ENCODE results near the gene DHX34.
"Not testable (repeated sequence)": the region's sequence is repeated elsewhere in the genome, so short reads cannot be mapped to it uniquely, and the experiment has no call there.

Gene DHX34

DNA sequence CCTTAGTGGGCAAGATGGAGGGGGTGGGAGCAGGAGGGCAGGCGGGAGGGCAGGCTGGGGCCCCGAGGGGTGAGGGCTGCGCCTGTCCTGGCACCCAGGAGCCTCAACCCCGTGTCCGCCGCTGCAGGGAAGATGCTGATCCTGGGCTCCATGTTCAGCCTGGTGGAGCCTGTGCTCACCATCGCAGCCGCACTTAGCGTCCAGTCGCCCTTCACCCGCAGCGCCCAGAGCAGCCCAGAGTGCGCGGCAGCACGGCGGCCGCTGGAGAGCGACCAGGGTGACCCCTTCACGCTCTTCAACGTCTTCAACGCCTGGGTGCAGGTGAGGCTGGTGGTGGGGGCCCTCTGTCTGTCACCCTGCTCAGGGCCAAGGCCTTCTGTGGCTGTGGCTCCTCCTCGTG, 23.5 kb downstream of the DHX34 start:
- FAIRE-seq = no peak

GRCh38 chr19:47373246-47374240, 24.4 kb downstream of the DHX34 start:
- FAIRE-seq = no peak

DNA sequence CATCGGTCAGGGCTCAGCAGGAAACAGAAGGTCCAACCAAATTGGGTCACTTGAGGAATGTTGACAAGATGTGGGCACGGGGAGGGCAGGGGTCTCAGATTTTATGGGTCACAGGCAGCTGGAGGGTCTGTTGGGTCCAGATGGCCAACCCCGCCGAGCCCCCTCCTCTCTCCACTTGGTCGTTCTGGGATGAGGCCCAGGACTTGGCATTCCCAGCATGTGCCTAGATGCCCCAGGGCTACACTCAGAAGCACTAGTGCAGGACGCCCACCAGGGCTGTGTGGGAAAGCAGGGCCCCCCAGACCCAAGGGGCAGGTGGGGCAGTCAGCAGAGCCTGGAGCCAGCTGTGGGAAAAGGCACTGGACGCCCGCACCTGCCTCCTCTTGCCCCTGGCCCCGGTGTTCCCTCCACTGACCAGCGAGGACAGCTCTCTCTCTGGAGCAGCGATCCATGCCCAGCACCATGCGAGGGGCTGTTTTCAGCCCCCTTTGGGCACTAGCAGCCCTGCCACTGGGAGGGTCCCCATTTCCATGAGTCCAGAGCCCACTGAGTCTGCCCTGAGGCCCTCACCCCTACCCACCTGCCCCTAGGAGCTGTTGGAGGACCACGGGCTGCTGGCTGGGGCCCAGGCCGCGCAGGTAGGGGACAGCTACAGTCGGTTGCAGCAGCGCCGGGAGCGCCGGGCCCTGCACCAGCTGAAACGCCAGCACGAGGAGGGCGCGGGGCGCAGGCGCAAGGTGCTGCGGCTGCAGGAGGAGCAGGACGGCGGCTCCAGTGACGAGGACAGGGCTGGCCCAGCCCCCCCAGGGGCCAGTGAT, 26.0 kb downstream of the DHX34 start:
- FAIRE-seq = no peak

DNA sequence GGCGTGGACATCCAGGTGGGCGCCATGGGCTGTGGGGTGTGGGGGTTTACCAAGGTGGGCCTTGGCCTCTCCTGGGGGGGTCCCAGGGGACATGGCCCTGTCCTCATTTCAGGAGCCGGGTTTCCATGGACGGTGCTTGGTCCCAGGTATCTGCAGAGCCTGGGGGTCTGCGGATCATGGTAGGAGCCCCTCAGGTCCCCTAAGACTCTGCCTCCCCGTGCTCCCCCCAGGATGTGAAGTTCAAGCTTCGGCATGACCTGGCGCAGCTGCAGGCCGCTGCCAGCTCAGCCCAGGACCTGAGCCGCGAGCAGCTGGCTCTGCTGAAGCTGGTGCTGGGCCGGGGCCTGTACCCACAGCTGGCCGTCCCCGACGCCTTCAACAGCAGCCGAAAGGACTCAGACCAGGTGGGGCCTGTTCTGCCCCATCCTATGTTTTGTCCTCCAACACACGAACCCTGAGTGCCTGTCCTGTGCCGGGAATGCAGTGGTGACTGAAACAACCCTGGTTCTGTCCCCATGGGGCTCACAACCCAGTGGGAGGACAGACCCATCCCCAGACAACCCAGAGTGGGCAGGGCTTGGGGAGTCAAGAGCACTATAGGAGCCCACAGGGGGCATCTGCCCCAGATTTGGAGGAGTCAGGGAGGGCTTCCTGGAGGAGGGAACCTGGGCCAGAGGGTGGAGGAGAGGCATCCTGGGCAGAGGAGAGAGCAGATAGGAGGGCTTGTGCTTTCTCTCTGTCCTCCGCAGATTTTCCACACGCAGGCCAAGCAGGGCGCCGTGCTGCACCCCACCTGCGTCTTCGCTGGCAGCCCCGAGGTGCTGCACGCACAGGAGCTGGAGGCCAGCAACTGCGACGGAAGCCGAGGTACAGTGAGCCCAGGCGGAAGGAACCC, 26.8 kb downstream of the DHX34 start:
- no peak for FAIRE-seq

GRCh38 chr19:47376589-47377144, 27.6 kb downstream of the DHX34 start:
- no peak for FAIRE-seq

- no peak for FAIRE-seq
Measured at GRCh38 chr19:47377208-47377701, 28.1 kb downstream of the DHX34 start.

DNA sequence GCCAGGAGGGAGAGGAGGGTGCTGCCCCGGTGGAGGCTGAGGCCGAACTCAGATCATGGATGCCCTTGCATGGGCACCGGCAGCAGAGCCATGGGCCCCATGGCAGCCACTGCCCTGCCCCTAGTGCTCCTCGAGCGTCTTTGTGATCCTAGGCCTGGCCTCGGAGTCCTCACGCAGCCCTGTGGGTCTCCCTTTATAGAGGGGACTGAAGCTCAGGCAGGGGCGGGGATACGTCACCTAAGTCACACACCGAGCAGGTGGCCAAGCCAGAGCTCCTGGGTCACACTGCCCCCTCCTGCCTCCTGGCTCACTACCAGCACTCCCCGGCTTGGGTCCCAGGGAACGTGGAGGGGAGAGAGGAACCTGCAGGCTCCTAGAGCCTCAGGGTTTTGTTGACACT, 28.7 kb downstream of the DHX34 start:
- FAIRE-seq = no peak

DNA sequence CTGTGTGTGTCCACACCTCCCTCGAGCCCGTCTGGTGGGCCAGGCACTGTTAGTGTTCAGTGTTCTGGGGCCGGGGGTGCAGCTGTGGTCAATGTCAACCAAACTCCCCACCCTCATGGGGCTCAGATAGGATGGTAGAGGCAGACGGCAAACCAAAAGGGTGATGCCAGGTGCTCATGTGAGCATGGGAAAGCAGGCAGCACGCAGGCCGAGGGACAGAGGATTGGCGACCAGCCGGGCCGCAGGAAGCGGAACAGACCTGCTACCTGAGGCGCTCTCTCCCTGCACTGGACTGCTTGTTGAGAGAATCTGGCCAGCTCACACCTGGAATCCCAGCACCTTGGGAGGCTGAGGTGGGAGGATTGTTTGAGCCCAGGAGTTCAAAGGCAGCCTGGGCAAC, 29.1 kb downstream of the DHX34 start:
- no peak for FAIRE-seq

GRCh38 chr19:47379381-47379938, 30.3 kb downstream of the DHX34 start:
- FAIRE-seq = no peak

DNA sequence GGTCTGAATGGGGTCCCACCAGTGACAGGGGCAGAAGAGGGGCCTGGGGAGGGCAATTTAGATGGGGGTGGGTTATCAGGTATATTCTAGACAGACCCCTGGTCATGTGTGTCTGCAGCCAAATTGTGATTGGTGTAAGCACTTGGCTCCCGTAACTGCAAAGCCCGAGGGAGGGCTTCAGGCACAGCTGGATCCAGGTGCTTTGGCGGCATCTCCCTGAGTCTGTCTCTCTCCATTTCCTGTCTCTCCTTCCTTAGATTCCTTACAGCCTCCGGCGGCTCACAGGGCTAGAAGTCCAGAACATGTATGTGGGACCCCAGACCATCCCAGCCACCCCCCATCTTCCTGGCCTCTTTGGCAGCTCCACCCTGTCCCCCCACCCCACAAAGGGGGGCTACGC, 31.4 kb downstream of the DHX34 start:
- FAIRE-seq = no peak

GRCh38 chr19:47381121-47381520, 32.0 kb downstream of the DHX34 start:
- no peak for FAIRE-seq

DNA sequence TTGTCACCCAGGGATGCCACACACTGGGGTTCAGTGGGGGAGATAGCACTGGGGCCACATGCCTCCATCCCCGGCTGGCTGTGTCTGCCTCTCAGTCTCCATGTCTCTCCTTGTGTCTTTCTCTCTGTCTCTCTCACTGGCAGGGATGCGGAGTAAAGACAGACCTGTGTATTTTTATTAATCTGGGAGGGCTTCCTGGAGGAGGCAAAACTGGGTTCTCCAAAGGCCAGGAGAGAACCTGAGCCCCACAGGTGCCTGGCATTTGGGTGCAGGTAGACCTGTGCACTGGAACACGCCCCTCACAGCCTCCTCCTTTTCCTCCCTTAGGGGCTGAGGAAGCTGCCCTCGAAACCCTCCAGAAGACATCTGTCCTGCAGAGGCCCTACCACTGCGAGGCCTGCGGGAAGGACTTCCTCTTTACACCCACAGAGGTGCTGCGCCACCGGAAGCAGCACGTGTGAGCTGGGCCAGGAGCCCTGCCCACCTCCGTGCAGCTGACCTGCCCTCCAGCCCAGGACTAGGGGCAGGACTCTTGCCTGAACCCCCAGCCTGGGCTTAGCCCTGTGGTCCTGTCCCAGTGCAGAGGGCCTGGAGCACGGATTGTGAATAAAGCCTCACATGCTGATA, 32.7 kb downstream of the DHX34 start:
- FAIRE-seq = no peak

GRCh38 chr19:47383890-47384289, 34.8 kb downstream of the DHX34 start:
- FAIRE-seq = not testable (repeated sequence)

- not testable (repeated sequence) for FAIRE-seq
Measured at GRCh38 chr19:47384533-47384932, 35.4 kb downstream of the DHX34 start.

DNA sequence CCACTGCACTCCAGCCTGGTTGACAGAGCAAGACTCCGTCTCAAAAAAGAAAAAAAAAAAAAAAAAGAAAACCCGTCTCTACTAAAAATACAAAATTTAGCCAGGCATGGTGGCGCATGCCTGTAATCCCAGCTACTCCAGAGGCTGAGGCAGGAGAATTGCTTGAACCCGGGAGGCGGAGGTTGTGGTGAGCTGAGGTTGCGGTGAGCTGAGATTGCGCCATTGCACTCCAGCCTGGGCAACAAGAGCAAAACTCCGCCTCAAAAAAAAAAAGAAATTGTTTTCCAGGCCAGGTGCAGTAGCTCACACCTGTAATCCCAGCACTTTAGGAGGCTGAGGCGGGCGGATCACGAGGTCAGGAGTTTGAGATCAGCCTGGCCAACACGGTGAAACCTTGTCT, 37.5 kb downstream of the DHX34 start:
- not testable (repeated sequence) for FAIRE-seq

- FAIRE-seq = not testable (repeated sequence)
Measured at GRCh38 chr19:47387623-47388022, 38.5 kb downstream of the DHX34 start.

DNA sequence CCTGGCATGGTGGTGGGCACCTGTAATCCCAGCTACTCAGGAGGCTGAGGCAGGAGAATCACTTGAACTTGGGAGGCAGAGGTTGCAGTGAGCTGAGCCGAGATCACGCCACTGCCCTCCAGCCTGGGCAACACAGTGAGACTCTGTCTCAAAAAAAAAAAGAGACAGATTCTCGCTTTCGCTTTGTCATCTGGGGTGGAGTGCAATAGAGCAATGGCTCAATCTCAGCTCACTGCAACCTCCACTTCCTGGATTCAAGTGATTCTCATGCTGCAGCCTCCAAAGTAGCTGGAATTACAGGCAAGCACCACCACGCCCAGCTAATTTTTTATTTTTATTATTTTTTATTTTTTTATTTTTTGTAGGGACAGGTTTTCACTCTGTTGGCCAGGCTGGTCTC, 39.6 kb downstream of the DHX34 start:
- FAIRE-seq = not testable (repeated sequence)

DNA sequence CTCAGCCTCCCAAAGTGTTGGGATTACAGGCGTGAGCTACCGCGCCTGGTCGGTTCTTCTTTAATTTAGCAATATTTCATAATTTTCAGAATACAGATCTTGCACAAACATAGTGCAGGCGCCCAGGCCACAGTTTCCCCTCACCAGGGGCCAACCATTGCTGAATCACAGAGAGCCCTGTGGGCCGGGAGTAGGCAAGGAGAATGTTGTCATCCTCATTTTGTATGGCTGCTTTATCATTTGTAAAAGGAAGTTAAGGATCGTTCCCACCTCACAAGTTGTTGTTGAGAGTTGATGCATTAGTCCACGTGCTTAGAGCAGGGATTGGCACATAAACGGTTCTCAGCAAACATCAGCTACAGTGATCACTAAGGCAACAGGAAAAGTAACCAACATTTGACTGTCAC, 40.0 kb downstream of the DHX34 start:
- FAIRE-seq = no peak

- no peak for FAIRE-seq
Measured at GRCh38 chr19:47390533-47391488, 41.7 kb downstream of the DHX34 start.

Data from G401.6 (cell line).